ENCODE data around the gene NUDT8. TPM values are rescaled to one million over a fixed set of nuclear protein-coding genes. Genes with fewer than 3 reads are reported as not detected.
"Not testable (repeated sequence)": the region's sequence is repeated elsewhere in the genome, so short reads cannot be mapped to it uniquely, and the experiment has no call there.

Gene NUDT8
- total RNA-seq, 1 donor from 2014 or later: 5.9 TPM

- DNase-seq (ENCODE audit: low read depth): no peak
Measured at GRCh38 chr11:67628710-67629385, 889 bp downstream of the NUDT8 start.

- DNase-seq (ENCODE audit: low read depth): no peak
Measured at GRCh38 chr11:67627812-67628624, 1.7 kb downstream of the NUDT8 start.

DNA sequence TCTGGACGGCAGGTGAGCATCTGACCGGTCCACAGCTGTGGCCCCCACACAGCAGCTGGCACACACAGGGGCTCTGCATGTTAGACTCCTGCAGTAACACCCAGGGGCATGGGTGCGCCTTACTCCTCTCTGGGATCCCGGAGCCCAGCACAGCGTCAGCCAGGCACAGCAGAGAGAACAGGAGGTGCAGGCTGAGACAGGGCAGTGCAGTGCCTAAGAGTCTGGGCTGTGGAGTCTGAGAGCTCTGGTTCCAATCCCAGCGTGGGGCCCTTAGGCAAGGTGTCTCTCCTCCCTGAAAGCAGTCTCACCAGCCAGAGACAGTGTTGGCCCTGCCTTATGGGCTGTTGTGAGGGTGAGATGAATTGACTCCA, 2.3 kb downstream of the NUDT8 start:
- no peak for DNase-seq (ENCODE audit: low read depth)

GRCh38 chr11:67626970-67627369, 2.8 kb downstream of the NUDT8 start:
- no peak for DNase-seq (ENCODE audit: low read depth)

DNA sequence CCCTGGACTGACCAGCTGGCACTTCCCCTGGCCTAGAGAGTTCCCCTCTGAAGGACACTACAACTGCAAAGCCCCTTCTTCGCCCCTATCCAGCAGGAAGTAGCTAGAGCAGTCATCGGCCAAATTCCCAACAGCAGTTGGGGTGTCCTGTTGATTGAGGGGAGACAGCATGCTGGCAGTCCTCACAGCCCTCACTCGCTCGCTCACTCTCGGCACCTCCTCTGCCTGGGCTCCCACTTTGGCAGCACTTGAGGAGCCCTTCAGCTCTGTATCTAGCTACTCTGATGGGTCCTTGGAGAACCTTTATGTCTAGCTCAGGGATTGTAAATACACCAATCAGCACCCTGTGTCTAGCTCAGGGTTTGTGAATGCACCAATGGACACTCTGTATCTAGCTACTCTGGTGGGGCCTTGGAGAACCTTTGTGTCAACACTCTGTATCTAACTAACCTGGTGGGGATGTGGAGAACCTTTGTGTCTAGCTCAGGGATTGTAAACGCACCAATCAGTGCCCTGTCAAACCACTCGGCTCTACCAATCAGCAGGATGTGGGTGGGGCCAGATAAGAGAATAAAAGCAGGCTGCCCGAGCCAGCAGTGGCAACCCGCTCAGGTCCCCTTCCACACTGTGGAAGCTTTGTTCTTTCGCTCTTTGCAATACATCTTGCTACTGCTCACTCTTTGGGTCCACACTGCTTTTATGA, 3.5 kb downstream of the NUDT8 start:
- DNase-seq (ENCODE audit: low read depth): not testable (repeated sequence)

DNA sequence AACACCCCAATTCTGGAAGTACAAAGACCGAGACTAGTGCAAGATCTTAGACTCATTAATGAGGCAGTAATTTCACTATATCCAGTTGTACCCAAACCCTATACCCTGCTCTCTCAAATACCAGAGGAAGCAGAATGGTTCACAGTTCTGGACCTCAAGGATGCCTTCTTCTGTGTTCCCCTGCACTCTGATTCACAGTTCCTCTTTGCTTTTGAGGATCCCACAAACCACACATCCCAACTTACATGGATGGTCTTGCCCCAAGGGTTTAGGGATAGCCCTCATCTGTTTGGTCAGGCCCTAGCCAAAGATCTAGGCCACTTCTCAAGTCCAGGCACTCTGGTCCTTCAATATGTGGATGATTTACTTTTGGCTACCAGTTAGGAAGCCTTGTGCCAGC, 5.9 kb downstream of the NUDT8 start:
- not testable (repeated sequence) for DNase-seq (ENCODE audit: low read depth)

GRCh38 chr11:67622905-67623304, 6.8 kb downstream of the NUDT8 start:
- DNase-seq (ENCODE audit: low read depth): not testable (repeated sequence)

DNA sequence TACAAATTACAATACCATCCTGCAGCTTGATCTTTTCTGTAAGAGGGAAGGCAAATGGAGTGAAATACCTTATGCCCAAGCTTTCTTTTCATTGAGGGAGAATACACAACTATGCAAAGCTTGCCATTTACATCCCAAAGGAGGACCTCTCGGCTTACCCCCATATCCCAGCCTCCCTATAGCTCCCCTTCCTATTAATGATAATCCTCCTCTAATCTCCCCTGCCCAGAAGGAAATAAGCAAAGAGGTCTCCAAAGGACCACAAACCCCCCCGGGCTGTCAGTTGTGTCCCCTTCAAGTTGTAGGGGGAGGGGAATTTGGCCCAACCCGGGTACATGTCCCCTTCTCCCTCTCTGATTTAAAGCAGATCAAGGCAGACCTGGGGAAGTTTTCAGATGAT, 7.8 kb downstream of the NUDT8 start:
- DNase-seq (ENCODE audit: low read depth): not testable (repeated sequence)

- DNase-seq (ENCODE audit: low read depth): not testable (repeated sequence)
Measured at GRCh38 chr11:67620621-67621020, 9.1 kb downstream of the NUDT8 start.

GRCh38 chr11:67619683-67620618, 9.8 kb downstream of the NUDT8 start:
- DNase-seq (ENCODE audit: low read depth): not testable (repeated sequence)

DNA sequence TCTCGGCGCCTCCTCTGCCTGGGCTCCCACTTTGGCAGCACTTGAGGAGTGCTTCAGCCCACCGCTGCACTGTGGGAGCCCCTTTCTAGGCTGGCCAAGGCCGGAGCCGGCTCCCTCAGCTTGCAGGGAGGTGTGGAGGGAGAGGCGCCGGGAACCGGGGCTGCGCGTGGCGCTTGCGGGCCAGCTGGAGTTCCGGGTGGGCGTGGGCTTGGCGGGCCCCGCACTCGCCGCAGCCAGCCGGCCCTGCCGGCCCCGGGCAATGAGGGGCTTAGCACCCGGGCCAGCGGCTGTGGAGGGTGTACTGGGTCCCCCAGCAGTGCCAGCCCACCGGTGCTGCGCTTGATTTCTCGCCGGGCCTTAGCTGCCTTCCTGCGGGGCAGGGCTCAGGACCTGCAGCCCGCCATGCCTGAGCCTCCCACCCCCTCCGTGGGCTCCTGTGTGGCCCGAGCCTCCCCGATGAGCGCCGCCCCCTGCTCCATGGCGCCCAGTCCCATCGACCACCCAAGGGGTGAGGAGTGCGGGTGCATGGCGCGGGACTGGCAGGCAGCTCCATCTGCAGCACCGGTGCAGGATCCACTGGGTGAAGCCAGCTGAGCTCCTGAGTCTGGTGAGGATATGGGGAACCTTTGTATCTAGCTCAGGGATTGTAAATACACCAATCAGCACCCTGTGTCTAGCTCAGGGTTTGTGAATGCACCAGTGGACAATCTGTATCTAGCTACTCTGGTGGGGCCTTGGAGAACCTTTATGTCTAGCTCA, 10.7 kb downstream of the NUDT8 start:
- not testable (repeated sequence) for DNase-seq (ENCODE audit: low read depth)

DNA sequence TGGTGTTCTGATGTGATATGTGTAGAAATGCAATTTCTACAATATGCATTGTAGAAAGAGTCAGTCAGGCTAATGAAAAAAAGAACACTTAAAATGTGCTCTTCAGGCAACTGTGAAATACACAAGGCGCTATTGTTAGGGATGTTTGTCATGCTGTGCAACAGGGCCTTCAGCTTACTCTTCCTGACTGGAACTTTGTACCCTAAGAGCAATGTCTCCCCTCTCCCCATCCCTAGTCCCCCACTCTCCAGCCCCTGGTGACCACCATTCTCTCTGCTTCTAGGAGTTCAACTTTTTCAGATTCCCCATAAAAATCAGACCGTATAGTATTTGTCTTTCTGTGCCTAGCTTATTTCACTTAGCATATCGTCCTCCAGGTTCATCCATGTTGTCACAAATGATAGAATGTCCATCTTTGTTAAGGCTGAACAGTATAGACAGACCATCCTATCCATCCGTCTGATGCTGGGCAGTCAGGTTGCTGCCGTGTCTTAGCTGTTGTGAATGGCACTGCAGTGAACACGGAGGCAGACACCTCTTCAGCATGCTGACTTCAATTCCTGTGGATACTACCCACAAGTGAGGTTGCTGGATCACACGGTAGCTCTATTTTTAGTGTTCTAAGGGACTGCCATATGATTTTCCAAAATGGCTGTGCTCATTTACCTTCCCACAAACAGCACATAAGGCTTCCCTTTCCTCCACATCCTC, 12.3 kb downstream of the NUDT8 start:
- peak; percentile 20 for DNase-seq (ENCODE audit: low read depth)

- no peak for DNase-seq (ENCODE audit: low read depth)
Measured at GRCh38 chr11:67616431-67617242, 13.1 kb downstream of the NUDT8 start.

DNA sequence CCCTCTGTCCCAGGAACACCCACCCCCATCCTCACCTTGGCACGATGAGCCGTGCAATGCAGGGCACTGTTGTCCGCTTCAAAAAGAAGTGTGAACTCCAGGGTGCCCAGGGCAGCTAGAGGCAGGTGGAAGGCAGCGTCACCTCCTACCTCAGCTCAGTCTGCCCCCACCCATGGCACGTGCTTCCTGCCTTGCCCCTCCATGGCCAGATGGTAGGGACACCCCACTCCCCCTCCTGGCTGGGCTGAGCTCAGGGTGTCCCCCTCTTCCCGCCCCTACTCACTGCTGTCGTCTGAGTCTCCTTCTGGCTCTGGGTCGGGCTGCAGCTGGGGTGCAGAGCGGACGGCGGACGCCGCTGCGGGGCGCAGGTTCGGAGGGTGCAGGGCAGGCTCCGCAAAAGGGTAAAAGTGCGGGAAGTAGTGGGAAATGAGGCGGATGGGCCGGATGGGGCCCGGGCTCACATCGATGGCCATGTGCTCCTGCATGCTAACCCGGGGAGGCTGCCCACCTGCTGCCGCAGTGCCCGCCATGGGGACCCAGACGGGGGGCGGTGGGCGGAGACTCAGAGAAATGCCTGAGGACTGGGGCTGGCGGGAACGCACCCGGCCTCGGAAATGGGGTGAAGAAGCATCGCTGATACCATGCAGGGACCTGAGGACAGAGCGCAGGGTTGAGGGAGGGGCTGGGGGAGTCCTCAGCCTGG, 13.9 kb downstream of the NUDT8 start:
- no peak for DNase-seq (ENCODE audit: low read depth)

- DNase-seq (ENCODE audit: low read depth): peak; percentile 22
Measured at GRCh38 chr11:67614730-67615714, 14.7 kb downstream of the NUDT8 start.

GRCh38 chr11:67613960-67614715, 15.6 kb downstream of the NUDT8 start:
- DNase-seq (ENCODE audit: low read depth): peak; percentile 64
